Panc1 (cell line): ENCODE measurements around the gene MAP4. TPM values are rescaled to one million over a fixed set of nuclear protein-coding genes. Genes with fewer than 3 reads are reported as not detected.

Experiments used
- ATAC-seq: fragments of 200-7000 bp; cut with Tn5 transposase; 2 replicates; pipeline ENCODE4 v1.9.1; 2020; ENCODE audit warnings: mild to moderate bottlenecking, moderate library complexity
- BruUV-seq: library from RNA; stranded (reverse); fragments of 400-500 nt; replicated peaks from 2 replicates; lab custom pipeline; 2021; lab: Mats Ljungman, UMichigan
- CTCF ChIA-PET: fragments of 300-600 bp; sonication (Branson Sonifier 250); formaldehyde crosslinking; loops from one replicate; lab custom pipeline; 2022; ENCODE audit warnings: antibody characterized with exemption; lab: Charles Lee
- POLR2A ChIA-PET: fragments of 300-600 bp; sonication (Branson Sonifier 250); formaldehyde crosslinking; loops from one replicate; lab custom pipeline; 2022; ENCODE audit warnings: antibody characterized with exemption; lab: Charles Lee
- DNase-seq: peaks from one replicate; pipeline ENCODE4 v3.0.0-alpha.2; 2010; ENCODE audit warnings: low read depth, low spot score
- H3K27ac ChIP-seq: 2 replicates; pipeline ENCODE4 v1.5.1; 2011; ENCODE audit warnings: mild to moderate bottlenecking, low read length, inconsistent platforms
- H3K27me3 ChIP-seq: fragments of 200-500 bp; sonication (Bioruptor generic); 2 replicates; pipeline ENCODE4 v1.6.0; 2014; ENCODE audit warnings: low read length, inconsistent platforms; ENCODE audit not compliant: control insufficient read depth, insufficient read depth
- H3K36me3 ChIP-seq: fragments of 200-500 bp; sonication (Bioruptor generic); 2 replicates; pipeline ENCODE4 v1.5.1; 2014; ENCODE audit warnings: inconsistent platforms, mild to moderate bottlenecking, low read length, moderate library complexity; ENCODE audit not compliant: control insufficient read depth, insufficient read depth
- H3K4me1 ChIP-seq: 2 replicates; pipeline ENCODE4 v1.5.1; 2011; ENCODE audit warnings: inconsistent platforms, mild to moderate bottlenecking, low read length, moderate library complexity; ENCODE audit not compliant: control insufficient read depth, insufficient read depth
- H3K4me3 ChIP-seq, 2 experiments: 2 replicates each; pipeline ENCODE4 v1.5.1; 2011 to 2012; ENCODE audit warnings: low read depth in 2 of 2, low read length in 2 of 2, mild to moderate bottlenecking in 2 of 2, inconsistent platforms in 1 of 2, moderate library complexity in 1 of 2
- H3K9me3 ChIP-seq: fragments of 200-500 bp; sonication (Bioruptor generic); 2 replicates; pipeline ENCODE4 v1.5.1; 2014; ENCODE audit warnings: low read depth, mild to moderate bottlenecking, inconsistent platforms, low read length, moderate library complexity; ENCODE audit not compliant: control insufficient read depth, insufficient read depth
- CTCF ChIP-seq: fragments of 450-650 bp; IDR thresholded peaks from 2 replicates; pipeline ENCODE4 v1.5.1; 2017; ENCODE audit warnings: mild to moderate bottlenecking
- POLR2AphosphoS5 ChIP-seq: IDR thresholded peaks from 2 replicates; pipeline ENCODE4 v1.6.1; 2012; ENCODE audit warnings: mild to moderate bottlenecking, low read depth, low read length, moderate library complexity
- REST ChIP-seq, 2 experiments: IDR thresholded peaks; 2 replicates each; pipeline ENCODE4 v1.6.1; 2011 to 2012; ENCODE audit warnings: low read depth in 2 of 2, control low read depth in 1 of 2, low read length in 1 of 2, mild to moderate bottlenecking in 1 of 2, moderate library complexity in 1 of 2; ENCODE audit not compliant: insufficient read depth in 1 of 2
- SIN3A ChIP-seq: IDR thresholded peaks from 2 replicates; pipeline ENCODE4 v1.6.1; 2012; ENCODE audit warnings: low read depth, mild to moderate bottlenecking, low read length, moderate library complexity, borderline replicate concordance; ENCODE audit not compliant: insufficient read depth
- TCF7L2 ChIP-seq: IDR thresholded peaks from 2 replicates; pipeline ENCODE4 v1.6.1; 2011; ENCODE audit warnings: mild to moderate bottlenecking, low read depth, low read length, inconsistent platforms
- in situ Hi-C: cut with HindIII; loops from 2 replicates; pipeline ENCODE4 v1.10.0; 2016; ENCODE audit warnings: low sequenced_read_pairs, low pct_unique_long_range_greater_than_20kb
- intact Hi-C: fragments of 100-400 bp; cut with micrococcal nuclease; formaldehyde crosslinking; loops from one replicate; pipeline ENCODE4 v1.10.0; 2022; ENCODE audit not compliant: unreplicated experiment
- total RNA-seq: library from RNA; stranded (reverse); gene quantifications from one replicate; pipeline ENCODE4 v1.2.1, GENCODE V29; 2021; ENCODE audit not compliant: unreplicated experiment

Gene MAP4
- total RNA-seq, 1 experiment from 2014 or later, result 150 TPM

GRCh38 chr3:48004694-48005093 lies 11.5 kb downstream of the MAP4 start:
- intact Hi-C loops, result no loop called here
- no peak overlapping the region for H3K27ac ChIP-seq
- H3K36me3 ChIP-seq, result no peaks in the 10 kb centered on the region
- no peaks in the 10 kb centered on the region for H3K27me3 ChIP-seq
- TF ChIP-seq SIN3A (no peak), TCF7L2 (no peak), POLR2AphosphoS5 (no peak), CTCF (no peak), REST (IDR thresholded peaks at IDR 0.05; ENCODE audit: insufficient read depth in 1 of 2, low read depth in 2 of 2, low read length in 1 of 2) (no peak)
- DNase-seq (no peak), ATAC-seq (no peak)
- POLR2A ChIA-PET, result no interaction called here
- H3K4me3 ChIP-seq, result no peak overlapping the region
- no peaks in the 10 kb centered on the region for H3K9me3 ChIP-seq
- no peaks in the 10 kb centered on the region for H3K4me1 ChIP-seq
- in situ Hi-C loops, result no loop called here
- no TSS peak for BruUV-seq
- CTCF ChIA-PET, result no interaction called here

GRCh38 chr3:48002787-48003186 lies 13.4 kb downstream of the MAP4 start:
- H3K36me3 ChIP-seq, result no peaks in the 10 kb centered on the region
- no peak overlapping the region for H3K27ac ChIP-seq
- ATAC-seq (no peak), DNase-seq (no peak)
- no peaks in the 10 kb centered on the region for H3K4me1 ChIP-seq
- ChIA-PET POLR2A (no interaction called here), CTCF (no interaction called here)
- TF ChIP-seq TCF7L2, result no peak
- no peak for TF ChIP-seq REST (IDR thresholded peaks at IDR 0.05; ENCODE audit: insufficient read depth in 1 of 2, low read depth in 2 of 2, low read length in 1 of 2)
- TF ChIP-seq CTCF, result no peak
- TF ChIP-seq POLR2AphosphoS5, result no peak
- no peak for TF ChIP-seq SIN3A
- H3K27me3 ChIP-seq, result no peaks in the 10 kb centered on the region
- H3K9me3 ChIP-seq, result no peaks in the 10 kb centered on the region
- H3K4me3 ChIP-seq, result no peak overlapping the region
- in situ Hi-C loops (no loop called here), intact Hi-C loops (no loop called here)
- BruUV-seq, result no TSS peak
